Ovary (tissue), 3 donors: ENCODE results near the gene LPCAT1.

Source experiments
- POLR2A ChIP-seq: fragments of 450-650 bp; IDR thresholded peaks from one replicate; pipeline ENCODE4 v1.6.1; 2017; ENCODE audit warnings: antibody characterized with exemption, mild to moderate bottlenecking, moderate library complexity
- TF ChIP-seq, protein P1 (sequence below), 3 donors: fragments of 450-650 bp in 2 of 3; fragments of 200-600 bp in 1 of 3; IDR thresholded peaks; one replicate each; pipeline versions ENCODE4 v1.5.1 to v1.8.0; 2016 to 2022; ENCODE audit warnings: antibody characterized with exemption in 3 of 3, mild to moderate bottlenecking in 1 of 3
- donor health status: DM: no; HTN: no; CAD: no.

DNA sequence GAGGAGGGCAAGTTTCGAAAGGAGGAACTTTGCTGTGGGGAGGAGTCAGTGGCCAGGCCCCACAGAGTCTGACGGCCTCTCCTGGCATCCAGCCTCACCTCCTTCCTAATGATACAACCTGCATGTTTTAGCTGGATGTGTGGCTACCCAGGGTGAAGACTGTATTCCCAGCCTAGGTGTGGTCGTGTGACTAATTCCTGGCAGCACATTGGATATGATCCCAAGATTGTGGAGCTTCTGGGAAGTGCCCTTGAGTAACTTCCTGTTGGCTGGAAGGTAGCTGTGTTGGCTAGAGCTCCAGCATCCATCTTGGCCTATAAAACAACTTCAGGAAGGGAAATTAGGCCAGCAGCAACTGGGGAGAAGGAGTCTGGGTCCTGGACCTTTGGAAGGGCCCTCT, 19.0 kb upstream of the LPCAT1 start:
- TF ChIP-seq, protein P1, sequence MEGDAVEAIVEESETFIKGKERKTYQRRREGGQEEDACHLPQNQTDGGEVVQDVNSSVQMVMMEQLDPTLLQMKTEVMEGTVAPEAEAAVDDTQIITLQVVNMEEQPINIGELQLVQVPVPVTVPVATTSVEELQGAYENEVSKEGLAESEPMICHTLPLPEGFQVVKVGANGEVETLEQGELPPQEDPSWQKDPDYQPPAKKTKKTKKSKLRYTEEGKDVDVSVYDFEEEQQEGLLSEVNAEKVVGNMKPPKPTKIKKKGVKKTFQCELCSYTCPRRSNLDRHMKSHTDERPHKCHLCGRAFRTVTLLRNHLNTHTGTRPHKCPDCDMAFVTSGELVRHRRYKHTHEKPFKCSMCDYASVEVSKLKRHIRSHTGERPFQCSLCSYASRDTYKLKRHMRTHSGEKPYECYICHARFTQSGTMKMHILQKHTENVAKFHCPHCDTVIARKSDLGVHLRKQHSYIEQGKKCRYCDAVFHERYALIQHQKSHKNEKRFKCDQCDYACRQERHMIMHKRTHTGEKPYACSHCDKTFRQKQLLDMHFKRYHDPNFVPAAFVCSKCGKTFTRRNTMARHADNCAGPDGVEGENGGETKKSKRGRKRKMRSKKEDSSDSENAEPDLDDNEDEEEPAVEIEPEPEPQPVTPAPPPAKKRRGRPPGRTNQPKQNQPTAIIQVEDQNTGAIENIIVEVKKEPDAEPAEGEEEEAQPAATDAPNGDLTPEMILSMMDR (IDR thresholded peaks at IDR 0.05), result no peak
- no peak for TF ChIP-seq POLR2A
